GM12875 (cell line): ENCODE measurements around the gene NFIC.

Source experiments
- H3K4me3 ChIP-seq: one replicate; pipeline ENCODE4 v1.5.1; 2011; ENCODE audit warnings: low read depth, low read length, control low read depth
- TF ChIP-seq, protein P1 (sequence below): IDR thresholded peaks from 2 replicates; pipeline ENCODE4 v1.5.1; 2011; ENCODE audit warnings: low read depth, mild to moderate bottlenecking, control low read depth, inconsistent platforms, low read length, moderate library complexity, borderline replicate concordance; ENCODE audit not compliant: insufficient read depth

The NFIC gene

DNA sequence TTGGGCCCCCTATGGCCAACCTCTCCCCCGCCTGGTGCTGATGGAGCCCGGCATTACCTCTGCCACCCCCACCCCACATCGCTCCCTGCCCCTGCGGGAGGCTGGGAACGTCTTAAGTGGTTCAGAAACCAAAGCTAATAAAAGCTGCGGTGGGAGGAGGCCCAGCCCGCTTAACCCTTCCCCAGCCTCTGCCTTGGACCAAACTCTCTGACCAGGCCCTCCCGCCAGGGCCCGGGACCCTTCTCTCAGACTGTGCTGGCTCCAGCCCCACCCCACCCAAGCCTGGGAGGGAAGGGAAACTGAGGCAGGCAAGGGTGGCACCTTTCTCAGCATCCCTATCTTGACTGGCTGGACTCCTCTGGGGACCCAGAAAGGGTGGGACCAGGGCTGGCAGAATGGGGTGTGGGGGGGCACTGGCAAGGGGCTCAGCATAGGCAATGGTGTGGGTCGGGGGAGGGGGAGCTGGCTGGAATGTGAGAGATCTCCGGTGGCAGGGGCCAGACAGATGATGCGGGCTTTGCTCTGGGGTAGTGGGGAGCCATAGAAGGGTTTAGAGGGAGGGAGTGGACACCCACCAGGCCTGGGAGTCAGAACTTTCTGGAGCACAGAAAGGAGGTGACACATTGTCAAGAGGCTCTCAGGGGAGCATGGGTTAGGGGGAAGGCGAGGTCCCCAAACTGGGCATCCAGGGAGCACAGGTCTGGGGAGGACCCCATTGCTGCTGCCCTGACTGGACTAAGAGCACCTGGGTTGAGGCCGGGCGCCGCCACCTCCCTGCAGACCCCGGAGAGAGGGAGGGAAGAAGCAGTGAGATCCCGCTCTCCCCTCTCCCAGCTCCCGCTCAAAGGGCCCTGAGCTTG is 92.1 kb downstream of the NFIC start:
- no peak overlapping the region for H3K4me3 ChIP-seq
- TF ChIP-seq, protein P1, sequence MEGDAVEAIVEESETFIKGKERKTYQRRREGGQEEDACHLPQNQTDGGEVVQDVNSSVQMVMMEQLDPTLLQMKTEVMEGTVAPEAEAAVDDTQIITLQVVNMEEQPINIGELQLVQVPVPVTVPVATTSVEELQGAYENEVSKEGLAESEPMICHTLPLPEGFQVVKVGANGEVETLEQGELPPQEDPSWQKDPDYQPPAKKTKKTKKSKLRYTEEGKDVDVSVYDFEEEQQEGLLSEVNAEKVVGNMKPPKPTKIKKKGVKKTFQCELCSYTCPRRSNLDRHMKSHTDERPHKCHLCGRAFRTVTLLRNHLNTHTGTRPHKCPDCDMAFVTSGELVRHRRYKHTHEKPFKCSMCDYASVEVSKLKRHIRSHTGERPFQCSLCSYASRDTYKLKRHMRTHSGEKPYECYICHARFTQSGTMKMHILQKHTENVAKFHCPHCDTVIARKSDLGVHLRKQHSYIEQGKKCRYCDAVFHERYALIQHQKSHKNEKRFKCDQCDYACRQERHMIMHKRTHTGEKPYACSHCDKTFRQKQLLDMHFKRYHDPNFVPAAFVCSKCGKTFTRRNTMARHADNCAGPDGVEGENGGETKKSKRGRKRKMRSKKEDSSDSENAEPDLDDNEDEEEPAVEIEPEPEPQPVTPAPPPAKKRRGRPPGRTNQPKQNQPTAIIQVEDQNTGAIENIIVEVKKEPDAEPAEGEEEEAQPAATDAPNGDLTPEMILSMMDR: no peak

- no peak overlapping the region for H3K4me3 ChIP-seq
- TF ChIP-seq, protein P1: no peak
Observed at GRCh38 chr19:3459089-3459881, 92.9 kb downstream of the NFIC start.

DNA sequence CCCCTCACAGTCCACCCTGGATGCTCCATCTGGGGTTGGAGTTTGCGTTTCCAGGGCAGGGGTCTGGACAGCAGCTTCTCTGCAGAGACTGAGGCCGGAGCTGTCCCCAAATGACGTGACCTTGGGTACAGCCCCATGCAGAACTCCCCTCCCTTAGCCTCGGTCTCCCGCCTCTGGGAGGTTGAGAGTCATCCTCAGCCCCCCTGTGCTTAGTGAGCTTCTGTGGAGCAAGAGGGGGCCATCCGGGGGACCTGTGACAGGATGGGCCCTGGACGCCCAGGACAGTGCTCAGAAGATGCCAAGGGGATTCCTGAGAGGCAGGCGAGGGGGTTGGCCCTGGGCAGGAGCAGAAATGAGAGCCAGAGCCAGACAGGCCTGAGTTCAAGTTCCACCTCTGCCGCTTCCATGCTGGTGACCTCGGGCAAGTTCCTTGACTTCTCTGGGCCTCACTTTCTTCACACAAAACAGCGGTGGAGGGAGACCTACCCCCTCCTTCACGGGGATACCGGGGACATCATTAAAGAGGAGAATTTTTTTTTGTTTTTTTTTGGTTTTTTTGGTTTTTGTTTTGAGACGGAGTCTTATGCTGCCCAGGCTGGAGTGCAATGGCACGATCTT is 93.7 kb downstream of the NFIC start:
- TF ChIP-seq, protein P1: no peak
- no peak overlapping the region for H3K4me3 ChIP-seq

GRCh38 chr19:3462991-3463713 is 96.8 kb downstream of the NFIC start:
- no peak overlapping the region for H3K4me3 ChIP-seq
- TF ChIP-seq, protein P1: no peak

DNA sequence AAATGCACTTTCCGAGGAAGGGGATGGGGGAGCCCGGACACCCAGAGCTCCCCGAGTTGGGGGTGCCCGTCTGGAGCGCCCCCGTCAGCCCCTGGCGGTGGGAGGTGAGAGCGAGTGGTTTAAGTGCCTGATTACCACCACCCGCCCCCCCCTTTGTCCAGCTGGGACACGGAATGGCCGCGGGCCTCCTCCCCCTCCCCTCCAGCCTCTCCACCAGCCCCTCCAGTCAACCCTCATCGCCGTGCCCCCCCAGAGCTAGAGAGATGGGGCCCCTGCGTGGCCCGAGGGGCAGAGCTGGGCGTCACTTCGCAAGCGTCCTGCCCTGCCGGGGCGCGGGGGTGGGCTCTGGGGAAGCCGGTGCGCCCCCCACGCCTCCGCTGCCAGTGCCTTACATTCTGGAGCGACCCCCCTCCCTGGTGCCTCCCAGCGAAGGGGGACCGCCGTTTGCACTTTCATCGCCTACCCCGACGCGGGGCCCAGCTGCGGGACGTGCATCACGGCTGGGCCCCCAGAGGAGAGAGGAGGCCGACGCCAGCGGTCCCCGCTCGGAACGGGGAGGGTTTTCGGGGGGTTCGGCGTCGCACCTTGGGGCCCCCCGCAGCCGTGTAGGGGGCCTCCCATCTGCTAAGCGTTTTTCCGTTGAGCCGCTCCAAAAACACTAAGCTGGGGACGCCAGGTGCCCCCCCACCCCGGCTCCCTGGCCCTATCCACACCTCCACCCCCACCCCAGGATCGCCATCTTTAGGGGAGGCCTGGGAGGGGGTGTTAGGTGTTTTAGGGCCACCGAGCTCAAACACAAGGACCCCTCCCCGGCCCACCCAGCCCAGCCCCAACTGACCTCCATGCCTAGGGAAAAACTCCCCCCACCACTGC is 97.6 kb downstream of the NFIC start:
- no peak overlapping the region for H3K4me3 ChIP-seq
- TF ChIP-seq, protein P1: no peak

- TF ChIP-seq, protein P1: no peak
- H3K4me3 ChIP-seq: no peak overlapping the region
Observed at GRCh38 chr19:3464587-3465235, 98.3 kb downstream of the NFIC start.
